ENCODE results near the gene PERM1. TPM values are rescaled to one million over a fixed set of nuclear protein-coding genes. Genes with fewer than 3 reads are reported as not detected.
A peak's percentile ranks its signal among the peaks of the same experiment; 100 is the strongest.

PERM1 gene
- total and polyA plus RNA-seq, 2 experiments from 2014 or later: 0.45 TPM; not detected in 1

DNA sequence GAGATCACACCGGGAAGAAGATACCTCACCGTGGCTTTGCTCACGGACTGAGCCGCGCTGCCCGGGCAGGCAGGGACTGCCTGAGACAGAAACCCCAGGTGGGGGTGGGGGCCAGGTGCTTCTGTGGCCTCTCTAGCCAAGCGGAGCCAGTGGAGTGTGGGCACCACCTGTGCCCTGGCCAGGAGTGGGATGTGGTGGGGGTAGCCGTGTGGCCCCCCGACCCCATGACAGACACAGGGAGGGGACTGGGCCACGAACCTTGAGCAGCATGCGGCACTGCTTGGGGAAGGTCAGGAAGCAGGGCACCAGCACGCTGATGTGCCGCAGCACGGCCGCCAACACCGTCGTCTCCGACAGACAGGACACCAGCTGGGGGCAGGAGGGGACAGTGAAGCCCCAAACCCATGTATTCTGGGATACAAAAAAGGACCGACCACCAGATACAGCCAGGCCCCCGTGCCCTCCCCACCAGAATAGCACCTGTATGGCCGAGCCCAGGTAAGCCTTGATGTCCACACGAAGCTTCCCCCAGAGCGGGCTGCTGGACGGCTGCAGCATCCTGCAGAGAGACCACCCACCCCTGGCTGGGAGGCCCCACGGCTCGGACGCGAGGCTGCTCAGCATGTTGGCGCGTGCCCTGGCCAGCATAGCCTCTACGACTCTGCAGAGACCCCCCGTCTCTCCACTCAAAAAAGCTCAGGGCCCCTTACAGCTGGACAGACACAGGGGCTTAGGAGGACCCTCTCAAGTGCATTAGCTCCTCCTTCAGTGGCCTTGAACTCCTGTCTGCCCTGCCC lies 28.2 kb downstream of the PERM1 start:
- Histone ChIP-seq H3K27ac (no peak overlapping the region), H3K9ac (no peak overlapping the region), H3K4me2 (ENCODE audit: unreplicated experiment) (no peak overlapping the region), H3K4me1 (ENCODE audit: insufficient read depth) (peaks cover 11% of the 10 kb centered on the region; the same call in 1 of the 2 replicates), H3K79me2 (ENCODE audit: insufficient read depth) (peaks cover 27% of the 10 kb centered on the region), H3F3A (ENCODE audit: insufficient read depth) (no peaks in the 10 kb centered on the region), H3K9me3 (ENCODE audit: low read depth) (no peaks in the 10 kb centered on the region), H3K27me3 (replicated peaks; ENCODE audit: insufficient read depth) (no peaks in the 10 kb centered on the region), H3K9me2 (ENCODE audit: insufficient read depth) (no peaks in the 10 kb centered on the region), H3K36me3 (ENCODE audit: low read depth) (no peaks in the 10 kb centered on the region; the same call in 1 of the 2 replicates), H4K20me1 (ENCODE audit: insufficient read depth) (no peaks in the 10 kb centered on the region), H2AFZ (no peak overlapping the region), H3K4me3 (no peak overlapping the region)
- DNase-seq: no peak
- in situ Hi-C loops (cut with MboI): no loop called here
- 87 to 94% methylated on average over 27 to 32 of the region's 32 CpGs for WGBS, 2 experiments (ENCODE audit: low coverage in 1 of 2, low lambda C conversion rate in 2 of 2, missing lambda C conversion rate in 2 of 2)
- TF ChIP-seq EZH2 (IDR thresholded peaks at IDR 0.05; ENCODE audit: insufficient read depth, poor library complexity, severe bottlenecking): no peak
- TF ChIP-seq EZH2phosphoT487 (IDR thresholded peaks at IDR 0.05; ENCODE audit: insufficient read depth, low read depth): no peak

DNA sequence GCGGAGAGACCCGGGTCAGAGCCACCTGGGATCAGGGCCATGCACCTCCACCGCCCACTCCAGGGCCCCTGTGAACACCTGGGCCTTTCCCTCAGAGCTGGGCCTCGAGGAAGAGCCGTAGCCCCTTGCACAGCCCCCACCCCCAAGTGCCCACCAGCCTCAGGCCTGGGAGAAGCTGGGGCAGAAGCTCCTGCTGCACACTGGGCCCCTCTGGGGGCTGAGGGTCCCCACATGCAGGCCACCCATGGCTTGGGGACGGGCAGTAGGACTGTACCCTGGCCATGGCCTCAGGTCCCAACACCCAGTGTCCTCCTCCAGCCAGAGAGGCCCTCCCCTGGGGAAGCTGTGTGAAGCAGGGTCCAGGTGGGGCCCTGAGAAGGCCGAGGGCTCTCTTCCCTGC lies 29.3 kb downstream of the PERM1 start:
- no peaks in the 10 kb centered on the region for H3K9me3 ChIP-seq (ENCODE audit: low read depth)
- 73 to 82% methylated on average over 5 to 7 of the region's 7 CpGs for WGBS, 2 experiments (ENCODE audit: low coverage in 1 of 2, low lambda C conversion rate in 2 of 2, missing lambda C conversion rate in 2 of 2)
- no peak overlapping the region for H3K9ac ChIP-seq

DNA sequence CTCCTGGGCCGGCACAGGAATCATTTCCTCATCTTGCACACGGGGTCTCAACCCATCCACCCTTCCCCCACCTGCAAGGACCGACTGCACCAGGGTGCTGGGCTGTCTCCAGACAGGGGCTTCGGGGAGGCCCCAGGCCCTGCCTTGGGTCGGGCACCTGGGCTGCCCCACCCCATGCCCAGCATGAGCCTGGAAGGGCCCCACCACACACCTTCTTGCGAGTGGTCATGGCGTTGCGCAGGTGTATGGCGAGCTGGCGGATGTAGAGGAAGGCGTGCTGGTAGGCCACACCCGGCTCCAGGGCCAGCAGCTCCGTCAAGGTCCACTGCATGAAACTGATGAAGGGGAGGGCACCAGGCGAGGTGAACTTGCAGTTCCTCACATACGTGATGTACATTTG lies 29.7 kb downstream of the PERM1 start:
- 94 to 95% methylated on average over 15 of the region's 15 CpGs for WGBS, 2 experiments (ENCODE audit: low coverage in 1 of 2, low lambda C conversion rate in 2 of 2, missing lambda C conversion rate in 2 of 2)
- no peaks in the 10 kb centered on the region for H4K20me1 ChIP-seq (ENCODE audit: insufficient read depth)
- in situ Hi-C loops (cut with MboI): no loop called here

More for the DNA sequence above, 29.3 kb downstream of the PERM1 start:
- no peak for DNase-seq
- H3K36me3 ChIP-seq (ENCODE audit: low read depth): no peaks in the 10 kb centered on the region; the same call in 1 of the 2 replicates
- TF ChIP-seq EZH2phosphoT487 (IDR thresholded peaks at IDR 0.05; ENCODE audit: insufficient read depth, low read depth) (no peak), EZH2 (IDR thresholded peaks at IDR 0.05; ENCODE audit: insufficient read depth, poor library complexity, severe bottlenecking) (no peak)
- no peaks in the 10 kb centered on the region for H3K9me2 ChIP-seq (ENCODE audit: insufficient read depth)
- H3K27ac ChIP-seq: no peak overlapping the region
- in situ Hi-C loops (cut with MboI): no loop called here
- no peak overlapping the region for H3K4me2 ChIP-seq (ENCODE audit: unreplicated experiment)
- H4K20me1 ChIP-seq (ENCODE audit: insufficient read depth): no peaks in the 10 kb centered on the region
- no peak overlapping the region for H2AFZ ChIP-seq
- no peaks in the 10 kb centered on the region for H3F3A ChIP-seq (ENCODE audit: insufficient read depth)
- peaks cover 3% of the 10 kb centered on the region; the same call in 1 of the 2 replicates for H3K4me1 ChIP-seq (ENCODE audit: insufficient read depth)
- peaks cover 16% of the 10 kb centered on the region for H3K79me2 ChIP-seq (ENCODE audit: insufficient read depth)
- no peak overlapping the region for H3K4me3 ChIP-seq
- H3K27me3 ChIP-seq (replicated peaks; ENCODE audit: insufficient read depth): no peaks in the 10 kb centered on the region

DNA sequence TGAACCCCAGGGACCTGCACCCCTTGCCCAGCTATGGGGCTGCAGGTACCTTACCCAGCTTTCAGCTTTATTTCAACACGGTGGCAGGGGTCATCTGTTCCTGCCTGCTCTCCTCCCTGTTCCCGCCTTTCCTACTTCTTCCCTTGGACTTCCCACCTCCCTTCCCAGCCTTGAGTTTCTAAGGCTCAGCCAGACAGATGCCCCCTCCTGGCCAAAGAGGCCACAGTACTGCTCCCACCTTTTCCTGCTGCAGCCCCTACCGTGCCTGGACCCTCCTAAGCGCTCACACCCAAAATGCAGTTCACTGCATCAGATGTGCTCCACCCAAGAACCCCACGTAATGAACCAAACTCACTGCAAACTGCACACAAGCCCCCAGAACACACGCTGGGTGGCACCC lies 30.5 kb downstream of the PERM1 start:
- H4K20me1 ChIP-seq (ENCODE audit: insufficient read depth): no peaks in the 10 kb centered on the region
- H3K36me3 ChIP-seq (ENCODE audit: low read depth): no peaks in the 10 kb centered on the region; the same call in 1 of the 2 replicates
- H3K4me2 ChIP-seq (ENCODE audit: unreplicated experiment): no peak overlapping the region
- no peak overlapping the region for H3K4me3 ChIP-seq
- H3K4me1 ChIP-seq (ENCODE audit: insufficient read depth): no peaks in the 10 kb centered on the region
- H3K9ac ChIP-seq: no peak overlapping the region
- no peak overlapping the region for H3K27ac ChIP-seq
- DNase-seq: peak; percentile 49
- H3K27me3 ChIP-seq (replicated peaks; ENCODE audit: insufficient read depth): no peaks in the 10 kb centered on the region
- in situ Hi-C loops (cut with MboI): no loop called here
- H3F3A ChIP-seq (ENCODE audit: insufficient read depth): no peaks in the 10 kb centered on the region
- no peaks in the 10 kb centered on the region for H3K9me3 ChIP-seq (ENCODE audit: low read depth)
- 73% methylated on average over 6 of the region's 6 CpGs for WGBS, 2 experiments (ENCODE audit: low coverage in 1 of 2, low lambda C conversion rate in 2 of 2, missing lambda C conversion rate in 2 of 2)
- no peak overlapping the region for H2AFZ ChIP-seq
- H3K9me2 ChIP-seq (ENCODE audit: insufficient read depth): no peaks in the 10 kb centered on the region
- TF ChIP-seq EZH2phosphoT487 (IDR thresholded peaks at IDR 0.05; ENCODE audit: insufficient read depth, low read depth): no peak
- TF ChIP-seq EZH2 (IDR thresholded peaks at IDR 0.05; ENCODE audit: insufficient read depth, poor library complexity, severe bottlenecking): no peak
- H3K79me2 ChIP-seq (ENCODE audit: insufficient read depth): peaks cover 3% of the 10 kb centered on the region; the same call in 1 of the 2 replicates

More for the DNA sequence above, 29.7 kb downstream of the PERM1 start:
- Histone ChIP-seq H3K79me2 (ENCODE audit: insufficient read depth) (peaks cover 12% of the 10 kb centered on the region), H3K9ac (no peak overlapping the region), H3K27me3 (replicated peaks; ENCODE audit: insufficient read depth) (no peaks in the 10 kb centered on the region), H3K36me3 (ENCODE audit: low read depth) (no peaks in the 10 kb centered on the region; the same call in 1 of the 2 replicates), H3K4me3 (no peak overlapping the region), H3K4me1 (ENCODE audit: insufficient read depth) (no peaks in the 10 kb centered on the region), H3F3A (ENCODE audit: insufficient read depth) (no peaks in the 10 kb centered on the region), H3K9me2 (ENCODE audit: insufficient read depth) (no peaks in the 10 kb centered on the region), H3K27ac (no peak overlapping the region), H2AFZ (no peak overlapping the region), H3K9me3 (ENCODE audit: low read depth) (no peaks in the 10 kb centered on the region), H3K4me2 (ENCODE audit: unreplicated experiment) (no peak overlapping the region)
- DNase-seq: no peak
- TF ChIP-seq EZH2phosphoT487 (IDR thresholded peaks at IDR 0.05; ENCODE audit: insufficient read depth, low read depth): no peak
- TF ChIP-seq EZH2 (IDR thresholded peaks at IDR 0.05; ENCODE audit: insufficient read depth, poor library complexity, severe bottlenecking): no peak

All from GM23248 (cell line).